Esophagus muscularis mucosa (tissue), 4 donors: Measurements from ENCODE around the gene PTGES. TPM values are rescaled to one million over a fixed set of nuclear protein-coding genes. Genes with fewer than 3 reads are reported as not detected.

Source experiments
- DNase-seq: peaks from one replicate; pipeline ENCODE4 v3.0.0-alpha.2; 2017; ENCODE audit errors: extremely low spot score
- H3K27ac ChIP-seq, 4 donors: fragments of 200-600 bp; sonication (generic); replicated peaks in 1 of 4; 1 replicate in 3 of 4; 2 replicates in 1 of 4; pipeline ENCODE4 v1.5.1; 2016 to 2019; ENCODE audit warnings: mild to moderate bottlenecking in 1 of 4
- H3K27me3 ChIP-seq, 4 donors: fragments of 200-600 bp; sonication (generic); one replicate each; pipeline versions ENCODE4 v1.5.1 to v1.6.0; 2016 to 2019
- H3K36me3 ChIP-seq, 4 donors: fragments of 200-600 bp; sonication (generic); one replicate each; pipeline ENCODE4 v1.5.1; 2016 to 2019
- H3K4me1 ChIP-seq, 4 donors: fragments of 200-600 bp; sonication (generic); one replicate each; pipeline ENCODE4 v1.5.1; 2016 to 2019
- H3K4me3 ChIP-seq, 4 donors: fragments of 200-600 bp; sonication (generic); 1 replicate in 2 of 4; 2 replicates in 2 of 4; pipeline ENCODE4 v1.5.1; 2016 to 2019; ENCODE audit warnings: mild to moderate bottlenecking in 4 of 4, moderate library complexity in 1 of 4
- H3K9me3 ChIP-seq, 4 donors: fragments of 200-600 bp; sonication (generic); 1 replicate in 3 of 4; 2 replicates in 1 of 4; pipeline ENCODE4 v1.5.1; 2016 to 2019
- CTCF ChIP-seq, 3 experiments: fragments of 200-600 bp in 2 of 3; fragments of 450-650 bp in 1 of 3; sonication (generic) in 2 of 3; IDR thresholded peaks; one replicate each; pipeline ENCODE4 v1.5.1; 2017 to 2019; ENCODE audit warnings: antibody characterized with exemption in 3 of 3, mild to moderate bottlenecking in 2 of 3, moderate library complexity in 1 of 3
- EP300 ChIP-seq: sonication (generic); formaldehyde crosslinking; IDR thresholded peaks from one replicate; pipeline ENCODE4 v1.6.1; 2017; ENCODE audit warnings: antibody characterized with exemption
- POLR2A ChIP-seq: fragments of 450-650 bp; IDR thresholded peaks from one replicate; pipeline ENCODE4 v1.6.1; 2017; ENCODE audit warnings: antibody characterized with exemption, moderate library complexity, mild to moderate bottlenecking, low read depth
- POLR2AphosphoS5 ChIP-seq, 2 donors: sonication (generic); formaldehyde crosslinking; IDR thresholded peaks; one replicate each; pipeline ENCODE4 v1.6.1; 2017; ENCODE audit warnings: antibody characterized with exemption in 2 of 2
- WGBS: methylation state at CpG from one replicate; pipeline ENCODE4 v1.1.5; 2018; 5-methylcytosine and 5-hydroxymethylcytosine counted together
- intact Hi-C: fragments of 100-400 bp; cut with DNase I; formaldehyde crosslinking; loops from one replicate; pipeline ENCODE4 v1.15.1; 2023
- total RNA-seq, 4 donors: library from RNA; depleted of rRNA; stranded (reverse); fragments of >200 nt; gene quantifications; one replicate each; pipeline versions ENCODE4 v1.1.0 to v1.2.1, GENCODE V29; 2016

PTGES gene
- total RNA-seq, 4 donors from 2014 or later: 1.7 to 4.6 (median 4.3) TPM

GRCh38 chr9:129709438-129710168 is 43.2 kb downstream of the PTGES start:
- H3K27ac ChIP-seq: peak overlapping the region; percentile 48 to 82 (median 62)
- no peaks in the 10 kb centered on the region for H3K9me3 ChIP-seq
- TF ChIP-seq POLR2A (no peak), POLR2AphosphoS5 (IDR thresholded peaks at IDR 0.05) (peak in 1 of 2 donors; percentile 13), CTCF (IDR thresholded peaks at IDR 0.05) (no peak)
- H3K27me3 ChIP-seq: no peaks in the 10 kb centered on the region
- DNase-seq: no peak
- WGBS: 65% methylated on average over 14 of the region's 17 CpGs
- no peaks in the 10 kb centered on the region for H3K36me3 ChIP-seq
- H3K4me3 ChIP-seq: no peak overlapping the region
- H3K4me1 ChIP-seq: peaks cover 7 to 64% (median 50%) of the 10 kb centered on the region in 4 donors
- intact Hi-C loops: no loop called here

GRCh38 chr9:129708793-129709192 is 44.0 kb downstream of the PTGES start:
- intact Hi-C loops: no loop called here

GRCh38 chr9:129704807-129705206 is 48.0 kb downstream of the PTGES start:
- Histone ChIP-seq H3K27me3 (peaks cover 0 to 11% (median 0%) of the 10 kb centered on the region in 4 donors), H3K9me3 (no peaks in the 10 kb centered on the region), H3K4me1 (peaks cover 11 to 43% (median 34%) of the 10 kb centered on the region in 4 donors), H3K36me3 (no peaks in the 10 kb centered on the region), H3K4me3 (no peak overlapping the region), H3K27ac (peak overlapping the region; percentile 74 to 86 (median 76))
- intact Hi-C loops: no loop called here
- 65% methylated on average over 8 of the region's 8 CpGs for WGBS
- TF ChIP-seq EP300: no peak
- TF ChIP-seq POLR2AphosphoS5 (IDR thresholded peaks at IDR 0.05): no peak
- no peak for TF ChIP-seq POLR2A
- no peak for TF ChIP-seq CTCF (IDR thresholded peaks at IDR 0.05)
- DNase-seq: no peak

More at GRCh38 chr9:129708793-129709192, 44.0 kb downstream of the PTGES start:
- no peak for DNase-seq
- 77% methylated on average over 6 of the region's 6 CpGs for WGBS
- no peaks in the 10 kb centered on the region for H3K36me3 ChIP-seq
- no peaks in the 10 kb centered on the region for H3K27me3 ChIP-seq
- H3K27ac ChIP-seq: peak overlapping the region; percentile 48 to 82 (median 62)
- no peak for TF ChIP-seq POLR2AphosphoS5 (IDR thresholded peaks at IDR 0.05)
- TF ChIP-seq EP300: no peak
- TF ChIP-seq POLR2A: no peak
- TF ChIP-seq CTCF (IDR thresholded peaks at IDR 0.05): no peak
- H3K9me3 ChIP-seq: no peaks in the 10 kb centered on the region
- no peak overlapping the region for H3K4me3 ChIP-seq
- H3K4me1 ChIP-seq: peaks cover 7 to 64% (median 50%) of the 10 kb centered on the region in 4 donors

GRCh38 chr9:129703667-129704355 is 49.0 kb downstream of the PTGES start:
- TF ChIP-seq POLR2AphosphoS5 (IDR thresholded peaks at IDR 0.05) (peak; percentile 45 to 71), EP300 (no peak)
- WGBS: 69% methylated on average over 16 of the region's 17 CpGs
- peak overlapping the region in 2 of 4 donors; percentile 11 to 28 for H3K4me3 ChIP-seq

More at GRCh38 chr9:129703667-129704355, 49.0 kb downstream of the PTGES start:
- no peaks in the 10 kb centered on the region for H3K9me3 ChIP-seq
- no peak for DNase-seq
- no peaks in the 10 kb centered on the region for H3K36me3 ChIP-seq
- H3K27ac ChIP-seq: peak overlapping the region; percentile 74 to 86 (median 76)
- intact Hi-C loops: no loop called here
- H3K4me1 ChIP-seq: peaks cover 11 to 34% (median 25%) of the 10 kb centered on the region in 4 donors
- H3K27me3 ChIP-seq: peaks cover 0 to 19% (median 0%) of the 10 kb centered on the region in 4 donors
